ENCODE data around the gene KCNH5.
"Not testable (repeated sequence)": the region's sequence is repeated elsewhere in the genome, so short reads cannot be mapped to it uniquely, and the experiment has no call there.

DNA sequence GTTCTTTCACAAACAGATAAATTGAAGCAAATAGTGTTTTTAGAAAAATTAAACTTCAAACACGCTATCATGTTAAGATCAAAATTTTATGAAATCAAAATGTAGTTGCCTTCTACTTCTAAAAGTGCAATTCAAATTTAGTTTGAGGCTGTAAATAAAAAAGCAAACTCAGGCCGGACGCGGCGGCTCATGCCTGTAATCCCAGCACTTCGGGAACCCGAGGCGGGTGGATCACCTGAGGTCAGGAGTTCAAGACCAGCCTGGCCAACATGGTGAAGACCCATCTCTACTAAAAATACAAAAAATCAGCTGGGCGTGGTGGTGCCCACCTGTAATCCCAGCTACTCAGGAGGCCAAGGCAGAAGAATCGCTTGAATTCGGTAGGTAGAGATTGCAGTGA is 298.4 kb downstream of the KCNH5 start:
- not testable (repeated sequence) for TF ChIP-seq EZH2phosphoT487 (IDR thresholded peaks at IDR 0.05; ENCODE audit: borderline replicate concordance)
- TF ChIP-seq, protein P1, sequence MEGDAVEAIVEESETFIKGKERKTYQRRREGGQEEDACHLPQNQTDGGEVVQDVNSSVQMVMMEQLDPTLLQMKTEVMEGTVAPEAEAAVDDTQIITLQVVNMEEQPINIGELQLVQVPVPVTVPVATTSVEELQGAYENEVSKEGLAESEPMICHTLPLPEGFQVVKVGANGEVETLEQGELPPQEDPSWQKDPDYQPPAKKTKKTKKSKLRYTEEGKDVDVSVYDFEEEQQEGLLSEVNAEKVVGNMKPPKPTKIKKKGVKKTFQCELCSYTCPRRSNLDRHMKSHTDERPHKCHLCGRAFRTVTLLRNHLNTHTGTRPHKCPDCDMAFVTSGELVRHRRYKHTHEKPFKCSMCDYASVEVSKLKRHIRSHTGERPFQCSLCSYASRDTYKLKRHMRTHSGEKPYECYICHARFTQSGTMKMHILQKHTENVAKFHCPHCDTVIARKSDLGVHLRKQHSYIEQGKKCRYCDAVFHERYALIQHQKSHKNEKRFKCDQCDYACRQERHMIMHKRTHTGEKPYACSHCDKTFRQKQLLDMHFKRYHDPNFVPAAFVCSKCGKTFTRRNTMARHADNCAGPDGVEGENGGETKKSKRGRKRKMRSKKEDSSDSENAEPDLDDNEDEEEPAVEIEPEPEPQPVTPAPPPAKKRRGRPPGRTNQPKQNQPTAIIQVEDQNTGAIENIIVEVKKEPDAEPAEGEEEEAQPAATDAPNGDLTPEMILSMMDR (conservative IDR thresholded peaks at IDR 0.05; ENCODE audit: low read length): not testable (repeated sequence)
